NCI-H748 (cell line): Measurements from ENCODE around the gene GSX2.
"Not testable (repeated sequence)": the region's sequence is repeated elsewhere in the genome, so short reads cannot be mapped to it uniquely, and the experiment has no call there.

Experiments used
- DNase-seq: peaks from one replicate; lab custom pipeline; 2025; ENCODE audit not compliant: unreplicated experiment; lab: John Stamatoyannopoulos, UW

The GSX2 gene

GRCh38 chr4:54101190-54102041 is 1.5 kb downstream of the GSX2 start:
- DNase-seq: peak; percentile 74

- no peak for DNase-seq
Observed at GRCh38 chr4:54102531-54103106, 2.7 kb downstream of the GSX2 start.

GRCh38 chr4:54103190-54103574 is 3.2 kb downstream of the GSX2 start:
- DNase-seq: no peak

GRCh38 chr4:54104907-54105306 is 4.9 kb downstream of the GSX2 start:
- no peak for DNase-seq

- no peak for DNase-seq
Observed at GRCh38 chr4:54107951-54108748, 8.2 kb downstream of the GSX2 start.

- DNase-seq: no peak
Observed at GRCh38 chr4:54109241-54110018, 9.5 kb downstream of the GSX2 start.

- no peak for DNase-seq
Observed at GRCh38 chr4:54110019-54110416, 10.1 kb downstream of the GSX2 start.

- not testable (repeated sequence) for DNase-seq
Observed at GRCh38 chr4:54113206-54113605, 13.2 kb downstream of the GSX2 start.

GRCh38 chr4:54116246-54116645 is 16.3 kb downstream of the GSX2 start:
- not testable (repeated sequence) for DNase-seq

- DNase-seq: no peak
Observed at GRCh38 chr4:54118850-54119589, 19.1 kb downstream of the GSX2 start.

GRCh38 chr4:54120518-54120917 is 20.6 kb downstream of the GSX2 start:
- DNase-seq: no peak

GRCh38 chr4:54127660-54128059 is 27.7 kb downstream of the GSX2 start:
- DNase-seq: no peak

- not testable (repeated sequence) for DNase-seq
Observed at GRCh38 chr4:54128694-54129093, 28.7 kb downstream of the GSX2 start.

- no peak for DNase-seq
Observed at GRCh38 chr4:54139332-54139731, 39.4 kb downstream of the GSX2 start.

- DNase-seq: no peak
Observed at GRCh38 chr4:54140287-54140686, 40.3 kb downstream of the GSX2 start.

GRCh38 chr4:54144199-54144598 is 44.2 kb downstream of the GSX2 start:
- DNase-seq: no peak

- DNase-seq: no peak
Observed at GRCh38 chr4:54144661-54145171, 44.8 kb downstream of the GSX2 start.

GRCh38 chr4:54146139-54146538 is 46.2 kb downstream of the GSX2 start:
- DNase-seq: no peak

GRCh38 chr4:54149323-54149722 is 49.4 kb downstream of the GSX2 start:
- no peak for DNase-seq
